ENCODE measurements around the gene P2RY2.

DNA sequence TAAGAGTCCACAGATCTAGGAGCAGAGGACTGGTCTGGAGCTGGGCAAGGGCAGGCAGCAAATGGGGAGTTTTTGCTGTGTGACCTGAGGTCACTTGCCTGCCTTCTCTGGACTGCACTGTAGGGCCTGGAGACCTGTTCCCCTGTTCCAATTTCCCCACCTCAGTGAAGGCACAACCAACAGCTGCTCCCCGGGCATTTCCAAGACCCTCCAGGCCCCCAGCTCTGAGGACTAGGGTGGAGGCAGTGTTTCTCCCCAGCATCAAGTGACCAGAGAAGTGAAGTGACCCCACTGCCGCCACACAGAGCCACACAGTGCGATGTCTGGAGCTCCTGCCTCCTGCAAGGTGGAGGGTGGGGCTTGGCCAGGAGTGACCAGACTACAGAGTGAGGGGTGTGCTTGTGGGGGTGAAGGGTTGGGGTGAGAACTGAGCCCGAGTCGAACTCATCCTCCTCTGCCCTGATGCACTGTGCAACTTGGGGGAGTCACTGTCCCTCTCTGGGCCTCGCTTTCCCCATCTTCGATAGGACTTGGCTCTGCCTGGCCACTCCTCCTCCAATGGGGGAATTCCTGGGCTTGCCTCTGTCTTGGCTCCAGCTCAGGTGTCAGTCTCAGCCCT, 21.6 kb downstream of the P2RY2 start:
- TF ChIP-seq, protein P1, sequence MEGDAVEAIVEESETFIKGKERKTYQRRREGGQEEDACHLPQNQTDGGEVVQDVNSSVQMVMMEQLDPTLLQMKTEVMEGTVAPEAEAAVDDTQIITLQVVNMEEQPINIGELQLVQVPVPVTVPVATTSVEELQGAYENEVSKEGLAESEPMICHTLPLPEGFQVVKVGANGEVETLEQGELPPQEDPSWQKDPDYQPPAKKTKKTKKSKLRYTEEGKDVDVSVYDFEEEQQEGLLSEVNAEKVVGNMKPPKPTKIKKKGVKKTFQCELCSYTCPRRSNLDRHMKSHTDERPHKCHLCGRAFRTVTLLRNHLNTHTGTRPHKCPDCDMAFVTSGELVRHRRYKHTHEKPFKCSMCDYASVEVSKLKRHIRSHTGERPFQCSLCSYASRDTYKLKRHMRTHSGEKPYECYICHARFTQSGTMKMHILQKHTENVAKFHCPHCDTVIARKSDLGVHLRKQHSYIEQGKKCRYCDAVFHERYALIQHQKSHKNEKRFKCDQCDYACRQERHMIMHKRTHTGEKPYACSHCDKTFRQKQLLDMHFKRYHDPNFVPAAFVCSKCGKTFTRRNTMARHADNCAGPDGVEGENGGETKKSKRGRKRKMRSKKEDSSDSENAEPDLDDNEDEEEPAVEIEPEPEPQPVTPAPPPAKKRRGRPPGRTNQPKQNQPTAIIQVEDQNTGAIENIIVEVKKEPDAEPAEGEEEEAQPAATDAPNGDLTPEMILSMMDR (IDR thresholded peaks at IDR 0.05) = no peak
- TF ChIP-seq EZH2 (IDR thresholded peaks at IDR 0.05) = no peak
- no peak for TF ChIP-seq EZH2phosphoT487 (IDR thresholded peaks at IDR 0.05)

Measured in neural progenitor cell (in vitro differentiated cells).